CD4-positive, alpha-beta T cell (primary cell): ENCODE results near the gene COL5A1. TPM values are rescaled to one million over a fixed set of nuclear protein-coding genes. Genes with fewer than 3 reads are reported as not detected.

Source experiments
- ATAC-seq: fragments of 200-7000 bp; cut with Tn5 transposase; one replicate; pipeline ENCODE4 v1.10.0; 2022; ENCODE audit warnings: mild to moderate bottlenecking; ENCODE audit not compliant: poor library complexity
- CTCF ChIA-PET: fragments of 350-600 bp; sonication (Branson Sonifier 250); formaldehyde crosslinking; loops from one replicate; lab custom pipeline; 2021; ENCODE audit warnings: antibody characterized with exemption, inconsistent platforms; lab: Charles Lee
- POLR2A ChIA-PET: fragments of 350-600 bp; sonication (Branson Sonifier 250); formaldehyde crosslinking; loops from one replicate; lab custom pipeline; 2021; ENCODE audit warnings: antibody characterized with exemption, inconsistent platforms; lab: Charles Lee
- DNase-seq, 14 experiments: peaks; one replicate each; pipeline ENCODE4 v3.0.0-alpha.2; 2013 to 2020; ENCODE audit warnings: mixed read lengths in 2 of 14
- H3K27ac ChIP-seq, 2 donors: one replicate each; pipeline versions ENCODE4 v1.5.1 to v1.7.0; 2013; ENCODE audit warnings: low read length in 2 of 2, low read depth in 1 of 2, mild to moderate bottlenecking in 1 of 2
- H3K27me3 ChIP-seq, 2 experiments: 1 replicate in 1 of 2; 2 replicates in 1 of 2; pipeline versions ENCODE4 v1.6.1 to v1.7.0; 2013; ENCODE audit warnings: low read length in 2 of 2, control low read depth in 1 of 2, mild to moderate bottlenecking in 1 of 2, moderate library complexity in 1 of 2; ENCODE audit not compliant: insufficient read depth in 2 of 2, control insufficient read depth in 1 of 2
- H3K36me3 ChIP-seq: one replicate; pipeline ENCODE4 v1.6.1; 2013; ENCODE audit warnings: low read length, control low read depth; ENCODE audit not compliant: insufficient read depth
- H3K4me1 ChIP-seq: one replicate; pipeline ENCODE4 v1.6.1; 2013; ENCODE audit warnings: low read length, control low read depth; ENCODE audit not compliant: insufficient read depth
- H3K4me3 ChIP-seq: one replicate; pipeline ENCODE4 v1.5.1; 2013; ENCODE audit warnings: mild to moderate bottlenecking, low read length, moderate library complexity
- H3K9me3 ChIP-seq, 2 experiments: 1 replicate in 1 of 2; 2 replicates in 1 of 2; pipeline versions ENCODE4 v1.6.1 to v1.7.0; 2013; ENCODE audit warnings: low read length in 2 of 2, mild to moderate bottlenecking in 2 of 2, control low read depth in 1 of 2, moderate library complexity in 1 of 2; ENCODE audit not compliant: control insufficient read depth in 1 of 2, insufficient read depth in 1 of 2
- H3K27ac Mint-ChIP-seq: one replicate; pipeline ENCODE4 v1.8.0; 2020; ENCODE audit warnings: mixed read lengths
- H3K27me3 Mint-ChIP-seq: one replicate; pipeline ENCODE4 v1.8.0; 2021; ENCODE audit warnings: mixed read lengths
- H3K36me3 Mint-ChIP-seq: one replicate; pipeline ENCODE4 v1.8.0; 2021; ENCODE audit warnings: low read depth, mixed read lengths
- H3K4me1 Mint-ChIP-seq: one replicate; pipeline ENCODE4 v1.8.0; 2021; ENCODE audit warnings: low read depth, mixed read lengths
- H3K4me3 Mint-ChIP-seq: one replicate; pipeline ENCODE4 v1.8.0; 2020; ENCODE audit warnings: mild to moderate bottlenecking, mixed read lengths
- H3K9me3 Mint-ChIP-seq: one replicate; pipeline ENCODE4 v1.8.0; 2020; ENCODE audit warnings: mixed read lengths
- intact Hi-C, 2 experiments: fragments of 100-400 bp; cut with DNase I in 1 of 2; cut with micrococcal nuclease in 1 of 2; formaldehyde crosslinking; loops; one replicate each; pipeline versions ENCODE4 v1.15.1 to v1.9.0; 2023 to 2025; cut with DNase I, micrococcal nuclease
- total RNA-seq, 174 experiments: library from RNA in 2 of 174; stranded (reverse) in 2 of 174; gene quantifications; one replicate each; pipeline ENCODE4 v1.2.3 and lab custom pipeline; 2021 to 2026
- TF ChIP-seq, protein P1 (sequence below): fragments of 200-600 bp; IDR thresholded peaks from one replicate; pipeline ENCODE4 v1.8.0; 2022; ENCODE audit warnings: antibody characterized with exemption, mild to moderate bottlenecking

The COL5A1 gene
- total RNA-seq, 2 experiments from 2014 or later: 0.41 to 0.50 TPM

DNA sequence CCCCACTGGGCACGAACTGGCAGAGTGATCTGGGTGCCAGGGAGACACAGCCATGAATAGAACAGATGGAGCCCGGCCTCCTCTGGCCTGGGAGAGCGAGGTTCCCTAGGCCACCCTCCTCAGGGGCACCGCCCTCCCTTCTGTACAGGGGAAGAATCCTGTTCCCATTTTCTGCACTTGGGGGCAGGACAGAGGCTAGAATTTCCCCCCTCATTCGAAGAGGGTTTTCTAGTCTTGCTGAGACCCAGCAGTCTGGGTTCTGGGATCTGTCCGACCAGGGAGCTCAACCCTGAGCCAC is 52.7 kb downstream of the COL5A1 start:
- TF ChIP-seq, protein P1, sequence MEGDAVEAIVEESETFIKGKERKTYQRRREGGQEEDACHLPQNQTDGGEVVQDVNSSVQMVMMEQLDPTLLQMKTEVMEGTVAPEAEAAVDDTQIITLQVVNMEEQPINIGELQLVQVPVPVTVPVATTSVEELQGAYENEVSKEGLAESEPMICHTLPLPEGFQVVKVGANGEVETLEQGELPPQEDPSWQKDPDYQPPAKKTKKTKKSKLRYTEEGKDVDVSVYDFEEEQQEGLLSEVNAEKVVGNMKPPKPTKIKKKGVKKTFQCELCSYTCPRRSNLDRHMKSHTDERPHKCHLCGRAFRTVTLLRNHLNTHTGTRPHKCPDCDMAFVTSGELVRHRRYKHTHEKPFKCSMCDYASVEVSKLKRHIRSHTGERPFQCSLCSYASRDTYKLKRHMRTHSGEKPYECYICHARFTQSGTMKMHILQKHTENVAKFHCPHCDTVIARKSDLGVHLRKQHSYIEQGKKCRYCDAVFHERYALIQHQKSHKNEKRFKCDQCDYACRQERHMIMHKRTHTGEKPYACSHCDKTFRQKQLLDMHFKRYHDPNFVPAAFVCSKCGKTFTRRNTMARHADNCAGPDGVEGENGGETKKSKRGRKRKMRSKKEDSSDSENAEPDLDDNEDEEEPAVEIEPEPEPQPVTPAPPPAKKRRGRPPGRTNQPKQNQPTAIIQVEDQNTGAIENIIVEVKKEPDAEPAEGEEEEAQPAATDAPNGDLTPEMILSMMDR: no peak
- no peak for DNase-seq

DNA sequence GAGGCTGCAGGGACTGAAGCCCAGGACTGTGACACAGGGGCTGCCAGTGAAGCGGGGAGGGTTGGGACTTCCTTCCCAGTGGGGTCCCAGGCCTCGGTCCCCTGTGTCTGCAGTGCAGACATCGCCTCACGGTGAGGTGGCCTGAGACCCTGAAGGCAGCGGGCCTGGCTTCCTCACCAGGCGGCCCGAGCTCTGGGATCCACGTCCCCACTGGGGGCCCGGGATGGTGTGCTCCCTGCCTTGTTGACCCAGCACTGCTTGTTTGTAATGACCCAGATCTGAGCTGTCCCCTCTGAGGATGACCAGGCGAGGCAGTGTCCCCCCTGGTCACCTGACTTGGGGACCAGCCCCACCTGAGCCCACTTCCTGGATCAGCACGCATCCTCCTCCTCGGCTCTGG is 53.1 kb downstream of the COL5A1 start:
- DNase-seq: no peak
- intact Hi-C loops: no loop called here
- Mint-ChIP-seq H3K36me3 (no peaks in the 10 kb centered on the region), H3K4me1 (peaks cover 6% of the 10 kb centered on the region), H3K4me3 (no peak overlapping the region), H3K27me3 (no peaks in the 10 kb centered on the region), H3K27ac (no peak overlapping the region), H3K9me3 (no peaks in the 10 kb centered on the region)
- Histone ChIP-seq H3K4me1 (peaks cover 6% of the 10 kb centered on the region), H3K27ac (no peak overlapping the region), H3K27me3 (no peaks in the 10 kb centered on the region), H3K36me3 (no peaks in the 10 kb centered on the region), H3K9me3 (no peaks in the 10 kb centered on the region), H3K4me3 (no peak overlapping the region)
- ATAC-seq: no peak
- ChIA-PET CTCF (no interaction called here), POLR2A (no interaction called here)
- TF ChIP-seq, protein P1: no peak

More for the DNA sequence above, 52.7 kb downstream of the COL5A1 start:
- Histone ChIP-seq H3K27me3 (no peaks in the 10 kb centered on the region), H3K4me3 (no peak overlapping the region), H3K27ac (no peak overlapping the region), H3K4me1 (peaks cover 6% of the 10 kb centered on the region), H3K36me3 (no peaks in the 10 kb centered on the region), H3K9me3 (no peaks in the 10 kb centered on the region)
- ATAC-seq: no peak
- Mint-ChIP-seq H3K4me1 (peaks cover 6% of the 10 kb centered on the region), H3K27ac (no peak overlapping the region), H3K9me3 (no peaks in the 10 kb centered on the region), H3K27me3 (no peaks in the 10 kb centered on the region), H3K4me3 (no peak overlapping the region), H3K36me3 (no peaks in the 10 kb centered on the region)
- ChIA-PET CTCF (no interaction called here), POLR2A (no interaction called here)
- intact Hi-C loops: no loop called here

DNA sequence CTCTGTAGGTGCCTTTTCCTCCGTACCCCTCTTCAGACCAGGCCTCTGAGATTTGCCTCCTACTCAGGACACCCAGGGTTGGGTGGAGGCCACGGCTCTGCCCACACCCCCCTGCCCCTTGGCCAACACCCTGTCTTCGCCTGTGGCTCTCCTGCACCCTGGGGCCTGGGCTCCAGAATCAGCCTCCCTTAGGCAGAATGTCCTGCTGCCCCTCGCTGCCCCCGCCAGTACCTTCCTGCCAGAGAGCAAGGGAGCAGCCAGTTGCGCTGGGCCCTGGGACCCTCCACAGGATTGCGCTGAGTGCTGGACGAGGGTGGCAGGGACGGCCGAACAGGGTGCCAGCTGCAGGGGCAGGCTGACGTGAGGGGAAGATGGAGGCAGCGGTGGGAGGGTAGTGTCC is 53.5 kb downstream of the COL5A1 start:
- H3K27ac ChIP-seq: no peak overlapping the region
- no peaks in the 10 kb centered on the region for H3K9me3 ChIP-seq
- intact Hi-C loops: no loop called here
- ChIA-PET CTCF (no interaction called here), POLR2A (no interaction called here)
- Mint-ChIP-seq H3K4me3 (no peak overlapping the region), H3K27me3 (no peaks in the 10 kb centered on the region), H3K4me1 (peaks cover 6% of the 10 kb centered on the region), H3K27ac (no peak overlapping the region), H3K9me3 (no peaks in the 10 kb centered on the region), H3K36me3 (no peaks in the 10 kb centered on the region)
- ATAC-seq (no peak), DNase-seq (no peak)
- H3K4me3 ChIP-seq: no peak overlapping the region
- no peaks in the 10 kb centered on the region for H3K27me3 ChIP-seq
- H3K36me3 ChIP-seq: no peaks in the 10 kb centered on the region
- peaks cover 6% of the 10 kb centered on the region for H3K4me1 ChIP-seq
- TF ChIP-seq, protein P1: no peak
